GM12872 (cell line): Measurements from ENCODE around the gene RBBP8.

Experiments used
- TF ChIP-seq, protein P1 (sequence below): IDR thresholded peaks from 3 replicates; pipeline ENCODE4 v1.5.1; 2011; ENCODE audit warnings: low read depth, mild to moderate bottlenecking, low read length, moderate library complexity; ENCODE audit not compliant: insufficient read depth

The RBBP8 gene

DNA sequence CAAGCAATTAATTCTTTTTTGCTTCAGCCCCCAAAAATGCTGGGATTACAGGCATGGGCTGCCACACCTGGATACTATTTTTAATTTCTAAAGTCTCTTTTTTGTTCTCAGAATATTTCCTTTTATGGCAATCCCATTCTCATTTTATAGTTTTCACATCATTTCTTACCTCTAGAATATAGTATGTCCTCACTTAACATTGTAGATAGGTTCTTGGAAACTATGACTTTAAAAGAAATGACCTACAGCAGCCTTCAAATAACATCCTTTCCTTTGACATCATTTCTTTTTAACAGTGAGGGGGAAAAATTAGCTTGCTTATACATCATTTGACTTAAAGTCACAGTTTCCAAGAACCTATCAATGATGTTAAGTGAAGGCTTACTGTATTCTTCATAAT is 31.6 kb downstream of the RBBP8 start:
- TF ChIP-seq, protein P1, sequence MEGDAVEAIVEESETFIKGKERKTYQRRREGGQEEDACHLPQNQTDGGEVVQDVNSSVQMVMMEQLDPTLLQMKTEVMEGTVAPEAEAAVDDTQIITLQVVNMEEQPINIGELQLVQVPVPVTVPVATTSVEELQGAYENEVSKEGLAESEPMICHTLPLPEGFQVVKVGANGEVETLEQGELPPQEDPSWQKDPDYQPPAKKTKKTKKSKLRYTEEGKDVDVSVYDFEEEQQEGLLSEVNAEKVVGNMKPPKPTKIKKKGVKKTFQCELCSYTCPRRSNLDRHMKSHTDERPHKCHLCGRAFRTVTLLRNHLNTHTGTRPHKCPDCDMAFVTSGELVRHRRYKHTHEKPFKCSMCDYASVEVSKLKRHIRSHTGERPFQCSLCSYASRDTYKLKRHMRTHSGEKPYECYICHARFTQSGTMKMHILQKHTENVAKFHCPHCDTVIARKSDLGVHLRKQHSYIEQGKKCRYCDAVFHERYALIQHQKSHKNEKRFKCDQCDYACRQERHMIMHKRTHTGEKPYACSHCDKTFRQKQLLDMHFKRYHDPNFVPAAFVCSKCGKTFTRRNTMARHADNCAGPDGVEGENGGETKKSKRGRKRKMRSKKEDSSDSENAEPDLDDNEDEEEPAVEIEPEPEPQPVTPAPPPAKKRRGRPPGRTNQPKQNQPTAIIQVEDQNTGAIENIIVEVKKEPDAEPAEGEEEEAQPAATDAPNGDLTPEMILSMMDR = no peak

DNA sequence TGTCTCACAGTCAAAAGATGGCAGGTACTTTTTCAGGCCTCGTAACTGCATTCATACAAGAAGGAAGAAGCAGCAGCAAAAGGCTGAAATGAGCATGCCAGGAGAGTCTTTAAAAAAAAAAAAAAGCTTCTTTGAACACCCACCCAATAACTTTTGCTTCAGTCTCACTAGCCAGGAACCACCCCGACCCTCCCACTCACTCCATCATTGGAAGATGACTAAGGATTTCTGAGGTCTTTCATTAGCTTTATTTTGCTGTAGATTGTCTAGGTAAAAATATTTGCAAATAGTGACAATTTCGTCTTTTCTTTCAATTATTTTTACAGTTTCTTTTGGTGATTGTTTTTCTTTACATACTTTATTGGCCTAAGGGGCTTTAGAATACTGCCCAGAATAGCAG is 37.9 kb downstream of the RBBP8 start:
- TF ChIP-seq, protein P1 = no peak

DNA sequence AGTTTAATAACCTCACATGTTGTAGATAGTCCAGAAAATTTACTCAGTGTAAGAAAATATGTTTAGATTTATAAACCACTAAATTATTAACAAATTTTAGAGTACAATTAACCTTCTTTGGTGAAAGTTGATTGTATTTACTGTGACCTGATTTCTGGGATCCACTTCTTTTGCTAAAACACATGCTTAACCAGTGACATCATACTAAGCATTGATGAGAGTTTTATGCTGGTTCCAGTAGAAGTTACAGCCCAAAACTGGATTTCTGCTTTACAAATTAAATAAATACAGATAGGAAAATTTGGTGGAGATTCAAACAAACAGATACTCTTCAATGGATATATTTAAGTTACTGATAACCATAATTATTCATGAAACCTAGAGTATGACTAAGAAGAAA is 40.9 kb downstream of the RBBP8 start:
- TF ChIP-seq, protein P1 = no peak

DNA sequence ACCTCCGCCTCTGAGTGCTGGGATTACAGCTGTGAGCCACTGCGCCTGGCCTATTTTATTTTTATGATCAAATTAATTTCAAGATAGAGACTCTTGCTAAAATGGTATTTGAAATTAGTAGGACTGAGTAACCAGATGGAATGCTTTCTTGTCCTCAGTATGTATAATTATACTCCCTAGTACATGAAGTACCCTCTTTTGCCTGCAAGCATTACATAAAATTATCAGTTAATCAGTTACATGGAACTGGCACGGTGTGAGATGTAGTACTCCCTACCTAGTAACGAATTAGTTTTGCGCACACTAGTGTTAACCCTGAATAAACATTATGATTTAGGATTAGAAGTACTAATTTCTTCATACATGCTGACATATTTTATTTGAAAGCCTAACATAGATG is 41.6 kb downstream of the RBBP8 start:
- TF ChIP-seq, protein P1 = no peak

DNA sequence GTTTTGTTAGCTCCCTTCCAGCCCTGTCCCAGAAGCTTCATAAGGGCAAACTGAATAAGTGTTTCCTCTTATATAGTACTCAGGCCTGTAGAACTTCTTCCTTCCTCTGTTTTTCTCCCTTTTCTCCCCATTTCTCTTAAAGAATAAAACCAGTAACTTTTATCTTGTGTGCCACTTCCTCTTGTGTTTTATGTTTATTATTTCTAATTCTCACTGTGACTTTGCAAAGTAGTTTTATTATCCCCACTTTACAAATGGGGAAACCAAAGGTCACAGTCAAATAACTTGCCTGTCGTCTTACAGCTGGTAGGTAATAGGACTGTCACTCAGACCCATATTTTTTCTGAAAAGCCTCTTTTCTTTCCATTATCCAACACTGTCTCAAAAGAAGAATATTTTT is 42.4 kb downstream of the RBBP8 start:
- TF ChIP-seq, protein P1 = no peak

DNA sequence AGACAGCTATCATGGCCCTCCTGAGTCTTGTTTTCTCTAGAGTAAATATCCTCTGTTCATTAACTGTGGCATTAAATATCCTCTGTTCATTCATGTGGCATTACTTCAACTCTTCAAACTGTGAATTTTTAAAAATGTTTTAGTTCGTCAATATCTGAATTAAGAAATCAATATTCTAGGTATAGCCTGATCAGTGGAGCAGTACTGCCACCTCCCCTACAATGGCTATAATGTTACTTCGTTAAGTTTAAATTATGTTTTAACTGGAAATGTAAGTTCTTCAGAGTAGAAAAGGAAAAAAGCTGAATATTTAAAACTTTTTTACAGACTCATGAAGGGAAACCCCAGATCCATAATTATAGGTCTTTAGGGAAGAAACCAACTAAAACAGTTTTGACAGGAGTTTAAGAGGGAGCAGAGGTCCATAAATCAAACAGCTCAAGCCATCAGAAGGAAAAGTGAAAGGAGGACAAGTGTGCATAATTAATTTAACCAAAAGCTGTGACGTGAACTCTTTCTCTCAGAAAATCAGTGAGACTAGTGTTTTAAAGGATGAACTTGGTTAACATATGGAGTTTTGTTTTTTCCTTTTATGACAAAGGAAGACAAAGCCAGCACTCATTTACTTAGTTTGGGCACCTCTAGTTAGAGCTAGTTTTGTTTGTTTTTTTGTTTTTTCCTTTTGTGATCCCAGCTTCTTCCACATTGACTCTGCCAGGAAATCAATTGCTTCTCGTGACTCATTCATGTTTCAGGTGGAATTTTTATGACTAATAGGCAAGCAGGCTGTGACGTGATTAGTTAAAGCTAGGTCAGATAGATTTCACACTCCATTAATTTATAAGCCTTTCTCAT is 44.9 kb downstream of the RBBP8 start:
- TF ChIP-seq, protein P1 = no peak

DNA sequence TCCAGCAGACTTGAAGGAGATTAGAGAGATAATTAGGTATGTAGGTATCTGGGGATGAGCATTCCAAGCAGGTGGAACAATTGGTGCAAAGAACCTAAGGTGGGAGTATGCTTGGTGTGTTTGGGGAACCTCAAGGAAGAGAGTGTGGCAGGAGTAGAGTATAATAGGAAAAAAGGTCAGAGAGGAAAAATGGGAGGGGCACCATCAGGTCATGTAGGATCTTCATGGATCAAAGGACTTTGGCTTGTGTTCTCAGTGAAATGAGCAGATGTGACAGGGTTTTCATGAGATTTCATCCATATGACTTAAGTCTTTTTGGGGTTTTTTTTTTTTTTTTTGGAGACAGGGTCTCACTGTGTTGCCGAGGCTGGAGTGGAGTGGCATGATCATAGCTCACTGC is 47.3 kb downstream of the RBBP8 start:
- TF ChIP-seq, protein P1 = no peak
